Caco-2 (cell line): ENCODE measurements around the gene CDX2. TPM values are rescaled to one million over a fixed set of nuclear protein-coding genes. Genes with fewer than 3 reads are reported as not detected.

Experiments
- Bru-seq: library from RNA; stranded (reverse); fragments of 400-500 nt; gene quantifications from one replicate; lab custom pipeline; 2021; lab: Mats Ljungman, UMichigan
- BruChase-seq, 2 experiments: library from RNA; stranded (reverse); fragments of 400-500 nt; gene quantifications; one replicate each; lab custom pipeline; 2021; lab: Mats Ljungman, UMichigan
- BruUV-seq: library from RNA; stranded (reverse); fragments of 400-500 nt; replicated peaks from 2 replicates; lab custom pipeline; 2021; lab: Mats Ljungman, UMichigan
- CTCF ChIA-PET: fragments of 300-600 bp; sonication (Branson Sonifier 250); formaldehyde crosslinking; loops from one replicate; lab custom pipeline; 2022; ENCODE audit warnings: antibody characterized with exemption; lab: Charles Lee
- POLR2A ChIA-PET: fragments of 300-600 bp; sonication (Branson Sonifier 250); formaldehyde crosslinking; loops from one replicate; lab custom pipeline; 2022; ENCODE audit warnings: antibody characterized with exemption; lab: Charles Lee
- DNase-seq, 2 experiments: peaks; one replicate each; pipeline versions ENCODE4 v3.0.0 to v3.0.0-alpha.2; 2020 to 2022
- H3K27me3 ChIP-seq: replicated peaks from 2 replicates; pipeline ENCODE4 v1.6.0; 2011; ENCODE audit warnings: low read length; ENCODE audit not compliant: control insufficient read depth, insufficient read depth
- H3K36me3 ChIP-seq: 2 replicates; pipeline ENCODE4 v1.5.1; 2011; ENCODE audit warnings: low read length; ENCODE audit not compliant: control insufficient read depth, insufficient read depth
- H3K4me1 ChIP-seq: fragments of 250-450 bp; sonication (Bioruptor Pico); 2 replicates; pipeline ENCODE4 v1.5.1; 2020; ENCODE audit warnings: mild to moderate bottlenecking
- H3K4me3 ChIP-seq: 2 replicates; pipeline ENCODE4 v1.5.1; 2011; ENCODE audit warnings: low read depth, mild to moderate bottlenecking, control low read depth, low read length
- H3K9me3 ChIP-seq: fragments of 250-450 bp; sonication (Bioruptor Pico); 2 replicates; pipeline ENCODE4 v1.5.1; 2020; ENCODE audit warnings: mild to moderate bottlenecking, moderate library complexity
- H3K27ac Mint-ChIP-seq: one replicate; pipeline ENCODE4 v1.8.0; 2022; ENCODE audit warnings: mixed read lengths; ENCODE audit not compliant: unreplicated experiment
- H3K27me3 Mint-ChIP-seq: one replicate; pipeline ENCODE4 v1.8.0; 2022; ENCODE audit warnings: mixed read lengths; ENCODE audit not compliant: insufficient read depth, unreplicated experiment
- H3K36me3 Mint-ChIP-seq: one replicate; pipeline ENCODE4 v1.8.0; 2022; ENCODE audit warnings: mild to moderate bottlenecking, mixed read lengths; ENCODE audit not compliant: insufficient read depth, unreplicated experiment
- H3K4me1 Mint-ChIP-seq: one replicate; pipeline ENCODE4 v1.8.0; 2022; ENCODE audit warnings: low read depth, mixed read lengths; ENCODE audit not compliant: unreplicated experiment
- H3K4me3 Mint-ChIP-seq: one replicate; pipeline ENCODE4 v1.8.0; 2022; ENCODE audit warnings: mild to moderate bottlenecking, moderate library complexity, mixed read lengths; ENCODE audit not compliant: unreplicated experiment
- H3K9me3 Mint-ChIP-seq: one replicate; pipeline ENCODE4 v1.8.0; 2022; ENCODE audit warnings: mixed read lengths; ENCODE audit not compliant: unreplicated experiment
- CTCF ChIP-seq, 2 experiments: fragments of 200-600 bp in 1 of 2; IDR thresholded peaks; 1 replicate in 1 of 2; 2 replicates in 1 of 2; pipeline versions ENCODE4 v1.5.1 to v1.8.0; 2011 to 2022; ENCODE audit warnings: antibody characterized with exemption in 1 of 2, control low read depth in 1 of 2, inconsistent platforms in 1 of 2, low read depth in 1 of 2, low read length in 1 of 2, mild to moderate bottlenecking in 1 of 2, moderate library complexity in 1 of 2; ENCODE audit not compliant: insufficient read depth in 1 of 2, severe bottlenecking in 1 of 2, unreplicated experiment in 1 of 2
- intact Hi-C: fragments of 100-400 bp; cut with micrococcal nuclease; formaldehyde crosslinking; loops from one replicate; pipeline ENCODE4 v1.10.0; 2022; ENCODE audit not compliant: unreplicated experiment
- long read RNA-seq: library from polyadenylated mRNA; stranded (forward); transcript quantifications from one replicate; pipeline ENCODE4 v2.0.0, GENCODE V29; 2022
- total RNA-seq: library from RNA; stranded (reverse); gene quantifications from 2 replicates; pipeline ENCODE4 v1.2.3, GENCODE V29; 2022

Gene CDX2
- total RNA-seq: 104 and 109 TPM in 2 replicates
- Bru-seq, nascent RNA: percentile 93 among the genes with signal in this experiment
- BruChase-seq, experiment 1, labeled RNA remaining after a 2-hour chase: percentile 92 among the genes with signal in this experiment
- BruChase-seq, experiment 2, labeled RNA remaining after a 6-hour chase: percentile 81 among the genes with signal in this experiment
- long read RNA-seq, full-length matches to known transcripts: 211 of 279 reads
- long read RNA-seq, partial matches to known transcripts: 4 of 279 reads
- long read RNA-seq, other reads (novel, unspliced or antisense): 64 of 279 reads

- H3K27ac Mint-ChIP-seq: peak within 1 kb of the TSS; percentile 65
- H3K9me3 ChIP-seq: no peaks in the 10 kb centered on the region
- TSS peak; percentile 34 for BruUV-seq
- intact Hi-C loops: loop anchor here (1.0 to 5.0 kb wide), 5 partner anchors 9 to 1012 kb away; partner anchors contain the start of genes LNX2, MTIF3 and POLR1D
- peak within 1 kb of the TSS; percentile 99 for H3K4me3 Mint-ChIP-seq
- H3K4me1 ChIP-seq: peaks cover 40% of the 10 kb centered on the region
- no peaks in the 10 kb centered on the region for H3K27me3 Mint-ChIP-seq
- H3K27me3 ChIP-seq: no peaks in the 10 kb centered on the region
- peak within 1 kb of the TSS; percentile 96 for H3K4me3 ChIP-seq
- ChIA-PET POLR2A (interaction anchor here (1.0 to 2.0 kb wide), 5 partner anchors 9 to 17 kb away, joined by 4 to 16 read pairs (median 10); no protein-coding TSS in a partner anchor), CTCF (interaction anchor here (0.6 to 4.6 kb wide), 8 partner anchors 8 to 585 kb away, joined by 3 to 41 read pairs (median 6); no protein-coding TSS in a partner anchor)
- DNase-seq: peak; percentile 90 to 96
- peaks cover 5% of the 10 kb centered on the region for H3K36me3 ChIP-seq
- peaks cover 10% of the 10 kb centered on the region for H3K4me1 Mint-ChIP-seq
- H3K9me3 Mint-ChIP-seq: no peaks in the 10 kb centered on the region
- H3K36me3 Mint-ChIP-seq: peaks cover 50% of the 10 kb centered on the region
- no peak for TF ChIP-seq CTCF (IDR thresholded peaks at IDR 0.05; ENCODE audit: insufficient read depth in 1 of 2, low read depth in 1 of 2, low read length in 1 of 2, severe bottlenecking in 1 of 2, unreplicated experiment in 1 of 2)
Observed at GRCh38 chr13:27969082-27969865, at the start of gene CDX2. CDX2 (minus strand) TSS chr13:27969315; CDS start chr13:27969006, 309 bp downstream.

- CTCF ChIA-PET: no interaction called here
- H3K27ac Mint-ChIP-seq: no peak overlapping the region
- H3K4me3 Mint-ChIP-seq: no peak overlapping the region
Observed at GRCh38 chr13:28014301-28014700, 45.2 kb upstream of the CDX2 start.

More at GRCh38 chr13:28014301-28014700, 45.2 kb upstream of the CDX2 start:
- H3K27me3 ChIP-seq: no peaks in the 10 kb centered on the region
- intact Hi-C loops: no loop called here
- Mint-ChIP-seq H3K4me1 (no peaks in the 10 kb centered on the region), H3K9me3 (no peaks in the 10 kb centered on the region), H3K27me3 (no peaks in the 10 kb centered on the region), H3K36me3 (no peaks in the 10 kb centered on the region)
- no TSS peak for BruUV-seq
- no peak overlapping the region for H3K4me3 ChIP-seq
- DNase-seq: no peak
- POLR2A ChIA-PET: no interaction called here
- no peaks in the 10 kb centered on the region for H3K9me3 ChIP-seq
- no peak for TF ChIP-seq CTCF (IDR thresholded peaks at IDR 0.05; ENCODE audit: insufficient read depth in 1 of 2, low read depth in 1 of 2, low read length in 1 of 2, severe bottlenecking in 1 of 2, unreplicated experiment in 1 of 2)
- H3K36me3 ChIP-seq: no peaks in the 10 kb centered on the region
- H3K4me1 ChIP-seq: no peaks in the 10 kb centered on the region
